WTC11 (cell line): Measurements from ENCODE around the gene DNAJC7. TPM values are rescaled to one million over a fixed set of nuclear protein-coding genes. Genes with fewer than 3 reads are reported as not detected.

ENCODE experiments used
- ATAC-seq: fragments of 200-7000 bp; cut with Tn5 transposase; 2 replicates; pipeline ENCODE4 v1.10.0; 2021; ENCODE audit warnings: mild to moderate bottlenecking, moderate library complexity
- CTCF ChIA-PET: fragments of 300-600 bp; sonication (Branson Sonifier 250); formaldehyde crosslinking; loops from one replicate; lab custom pipeline; 2021; ENCODE audit warnings: antibody characterized with exemption; lab: Charles Lee
- POLR2A ChIA-PET: fragments of 350-600 bp; sonication (Branson Sonifier 250); formaldehyde crosslinking; loops from one replicate; lab custom pipeline; 2021; ENCODE audit warnings: antibody characterized with exemption; lab: Charles Lee
- DNase-seq: peaks from one replicate; pipeline ENCODE4 v3.0.0; 2021; ENCODE audit warnings: low spot score
- H3K27ac Mint-ChIP-seq: 2 replicates; pipeline ENCODE4 v1.8.0; 2021; ENCODE audit warnings: mixed read lengths
- H3K27me3 Mint-ChIP-seq: 2 replicates; pipeline ENCODE4 v1.8.0; 2021; ENCODE audit warnings: low read depth, mild to moderate bottlenecking, moderate library complexity, mixed read lengths
- H3K36me3 Mint-ChIP-seq: 2 replicates; pipeline ENCODE4 v1.8.0; 2021; ENCODE audit warnings: mixed read lengths
- H3K4me1 Mint-ChIP-seq: 2 replicates; pipeline ENCODE4 v1.8.0; 2022; ENCODE audit warnings: mixed read lengths
- H3K4me3 Mint-ChIP-seq: 2 replicates; pipeline ENCODE4 v1.8.0; 2021; ENCODE audit warnings: mild to moderate bottlenecking, moderate library complexity, mixed read lengths
- H3K9me3 Mint-ChIP-seq: 2 replicates; pipeline ENCODE4 v1.8.0; 2021; ENCODE audit warnings: mixed read lengths
- ATF2 ChIP-seq: sonication (generic); formaldehyde crosslinking; IDR thresholded peaks from 2 replicates; pipeline ENCODE4 v1.8.1; 2022; ENCODE audit warnings: low read depth, missing genetic modification reagents, borderline replicate concordance
- CTCF ChIP-seq: fragments of 200-600 bp; IDR thresholded peaks from 2 replicates; pipeline ENCODE4 v1.8.0; 2022; ENCODE audit warnings: antibody characterized with exemption
- ELF4 ChIP-seq: sonication (generic); formaldehyde crosslinking; IDR thresholded peaks from 2 replicates; pipeline ENCODE4 v1.8.1; 2022; ENCODE audit warnings: low read depth, mild to moderate bottlenecking, moderate library complexity, missing genetic modification reagents
- EMX1 ChIP-seq: fragments of 250-450 bp; sonication (Bioruptor Pico); IDR thresholded peaks from 2 replicates; pipeline ENCODE4 v1.8.0; 2021; ENCODE audit warnings: mild to moderate bottlenecking
- ETV6 ChIP-seq: sonication (generic); formaldehyde crosslinking; IDR thresholded peaks from 2 replicates; pipeline ENCODE4 v1.8.1; 2022; ENCODE audit warnings: mild to moderate bottlenecking, missing genetic modification reagents
- JAZF1 ChIP-seq: fragments of 250-450 bp; sonication (Bioruptor Pico); IDR thresholded peaks from 2 replicates; pipeline ENCODE4 v1.9.0; 2021; ENCODE audit warnings: moderate library complexity, mild to moderate bottlenecking, inconsistent platforms
- MYBL2 ChIP-seq: sonication (generic); formaldehyde crosslinking; IDR thresholded peaks from 2 replicates; pipeline ENCODE4 v1.8.1; 2023; ENCODE audit warnings: mild to moderate bottlenecking, moderate library complexity, missing genetic modification reagents
- NR1H2 ChIP-seq: sonication (generic); formaldehyde crosslinking; IDR thresholded peaks from 2 replicates; pipeline ENCODE4 v1.9.0; 2021; ENCODE audit warnings: mild to moderate bottlenecking, moderate library complexity, missing genetic modification reagents
- NR2C2 ChIP-seq: sonication (generic); formaldehyde crosslinking; IDR thresholded peaks from 2 replicates; pipeline ENCODE4 v1.8.0; 2022; ENCODE audit warnings: mild to moderate bottlenecking, missing genetic modification reagents
- OVOL2 ChIP-seq: fragments of 250-450 bp; sonication (Bioruptor Pico); IDR thresholded peaks from 2 replicates; pipeline ENCODE4 v1.9.0; 2021; ENCODE audit warnings: mild to moderate bottlenecking, borderline replicate concordance
- PREB ChIP-seq: sonication (generic); formaldehyde crosslinking; IDR thresholded peaks from 2 replicates; pipeline ENCODE4 v1.8.1; 2022; ENCODE audit warnings: mild to moderate bottlenecking, missing genetic modification reagents, moderate library complexity, borderline replicate concordance
- RELA ChIP-seq: sonication (generic); formaldehyde crosslinking; IDR thresholded peaks from 2 replicates; pipeline ENCODE4 v1.8.1; 2022; ENCODE audit warnings: missing genetic modification reagents, mild to moderate bottlenecking, borderline replicate concordance
- ZMAT4 ChIP-seq: fragments of 250-450 bp; sonication (Bioruptor Pico); IDR thresholded peaks from 2 replicates; pipeline ENCODE4 v1.9.0; 2021; ENCODE audit warnings: mild to moderate bottlenecking
- ZNF121 ChIP-seq: sonication (generic); formaldehyde crosslinking; IDR thresholded peaks from 2 replicates; pipeline ENCODE4 v1.8.0; 2023; ENCODE audit warnings: missing genetic modification reagents
- ZNF219 ChIP-seq: sonication (generic); formaldehyde crosslinking; IDR thresholded peaks from 2 replicates; pipeline ENCODE4 v1.8.0; 2023; ENCODE audit warnings: missing genetic modification reagents, mild to moderate bottlenecking, borderline replicate concordance
- ZNF232 ChIP-seq: sonication (generic); formaldehyde crosslinking; IDR thresholded peaks from 2 replicates; pipeline ENCODE4 v1.8.0; 2022; ENCODE audit warnings: mild to moderate bottlenecking, missing genetic modification reagents
- ZNF416 ChIP-seq: fragments of 250-450 bp; sonication (Bioruptor Pico); IDR thresholded peaks from 2 replicates; pipeline ENCODE4 v1.9.0; 2021; ENCODE audit warnings: mild to moderate bottlenecking, inconsistent platforms
- ZNF671 ChIP-seq: fragments of 250-450 bp; sonication (Bioruptor Pico); IDR thresholded peaks from 2 replicates; pipeline ENCODE4 v1.8.0; 2021; ENCODE audit warnings: mild to moderate bottlenecking
- total RNA-seq: library from RNA; stranded (reverse); gene quantifications from 3 replicates; pipeline ENCODE4 v1.2.3, GENCODE V29; 2021

The DNAJC7 gene
- total RNA-seq, 1 experiment from 2014 or later: 140 TPM

GRCh38 chr17:41959336-41960095, 57.7 kb downstream of the DNAJC7 start (continued):
- no peak for TF ChIP-seq ATF2
- peak; percentile 39; the same call in 1 of the 2 replicates for TF ChIP-seq MYBL2 (CRISPR knock-in tag)
- TF ChIP-seq ZMAT4: no peak
- TF ChIP-seq EMX1 (CRISPR knock-in tag): no peak
- peak; percentile 31; the same call in 1 of the 2 replicates for TF ChIP-seq ETV6 (CRISPR knock-in tag)
- TF ChIP-seq NR2C2 (CRISPR knock-in tag): no peak

GRCh38 chr17:41959030-41959335, 58.3 kb downstream of the DNAJC7 start:
- DNase-seq: no peak

GRCh38 chr17:41957869-41958439, 59.3 kb downstream of the DNAJC7 start:
- TF ChIP-seq ZNF219 (CRISPR knock-in tag) (no peak), PREB (no peak), JAZF1 (CRISPR knock-in tag) (no peak), ELF4 (CRISPR knock-in tag) (no peak), ZNF232 (CRISPR knock-in tag) (no peak), ZMAT4 (no peak), ZNF416 (no peak), OVOL2 (CRISPR knock-in tag) (no peak), RELA (CRISPR knock-in tag) (no peak), ZNF671 (CRISPR knock-in tag) (no peak), CTCF (no peak), ETV6 (CRISPR knock-in tag) (no peak), NR1H2 (CRISPR knock-in tag) (no peak), ZNF121 (no peak)
- H3K9me3 Mint-ChIP-seq: no peaks in the 10 kb centered on the region
- no peaks in the 10 kb centered on the region for H3K36me3 Mint-ChIP-seq
- POLR2A ChIA-PET: interaction anchor here (1.0 kb wide), 2 partner anchors 27 to 39 kb away, joined by 4 read pairs; partner anchors contain the start of genes ACLY and ODAD4
- peaks cover 30% of the 10 kb centered on the region for H3K4me1 Mint-ChIP-seq
- DNase-seq (no peak), ATAC-seq (no peak)
- CTCF ChIA-PET: interaction anchor here (0.7 to 6.7 kb wide), 9 partner anchors 8 to 157 kb away, joined by 3 to 134 read pairs (median 4); partner anchors contain the start of genes ACLY, CNP, DNAJC7 and NKIRAS2
- H3K27me3 Mint-ChIP-seq: peaks cover 2% of the 10 kb centered on the region; the same call in 1 of the 2 replicates
- no peak overlapping the region for H3K4me3 Mint-ChIP-seq
- H3K27ac Mint-ChIP-seq: peak overlapping the region; percentile 89; the same call in 1 of the 2 replicates

More at GRCh38 chr17:41959030-41959335, 58.3 kb downstream of the DNAJC7 start:
- TF ChIP-seq EMX1 (CRISPR knock-in tag): no peak
- TF ChIP-seq, all 79 proteins: peak for 0
- ChIA-PET POLR2A (interaction anchor here (0.5 to 2.8 kb wide), 8 partner anchors 28 to 413 kb away, joined by 3 to 14 read pairs (median 4); partner anchors contain the start of genes ACLY, DNAJC7, JUP and ODAD4), CTCF (interaction anchor here (0.5 to 6.7 kb wide), 51 partner anchors 9 to 411 kb away, joined by 3 to 134 read pairs (median 5); partner anchors contain the start of genes ACLY, DNAJC7, JUP and KAT2A)
- H3K36me3 Mint-ChIP-seq: no peaks in the 10 kb centered on the region
- H3K4me3 Mint-ChIP-seq: no peak overlapping the region
- H3K27ac Mint-ChIP-seq: peak overlapping the region; percentile 73; the same call in 1 of the 2 replicates
- H3K27me3 Mint-ChIP-seq: peaks cover 2% of the 10 kb centered on the region; the same call in 1 of the 2 replicates
- peaks cover 30% of the 10 kb centered on the region for H3K4me1 Mint-ChIP-seq
- H3K9me3 Mint-ChIP-seq: no peaks in the 10 kb centered on the region
- no peak for ATAC-seq
